ENCODE data around the gene CACNA2D1. TPM values are rescaled to one million over a fixed set of nuclear protein-coding genes. Genes with fewer than 3 reads are reported as not detected.

Gene CACNA2D1
- total RNA-seq, 1 donor from 2014 or later, result 7.8 TPM

DNA sequence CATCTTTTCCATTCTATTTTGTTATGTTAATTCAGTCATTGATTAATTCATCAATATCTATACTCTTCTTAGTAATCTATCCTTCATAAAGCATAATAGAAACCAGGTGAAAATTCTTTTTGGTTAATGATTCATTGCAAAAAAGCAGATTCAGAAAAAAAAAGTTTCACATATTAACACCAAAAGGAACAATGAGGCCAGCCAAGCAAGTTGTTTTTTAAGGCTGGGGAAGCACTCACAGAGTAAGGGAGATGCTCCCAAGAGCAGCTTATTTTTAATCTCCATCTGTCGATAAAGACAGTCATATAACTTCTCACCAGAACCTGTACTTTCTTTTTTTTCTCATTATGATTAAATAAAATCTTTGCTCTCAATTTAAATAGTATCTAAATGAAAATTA is 95.8 kb downstream of the CACNA2D1 start:
- DNase-seq (ENCODE audit: low read depth in 2 of 2), result no peak

DNA sequence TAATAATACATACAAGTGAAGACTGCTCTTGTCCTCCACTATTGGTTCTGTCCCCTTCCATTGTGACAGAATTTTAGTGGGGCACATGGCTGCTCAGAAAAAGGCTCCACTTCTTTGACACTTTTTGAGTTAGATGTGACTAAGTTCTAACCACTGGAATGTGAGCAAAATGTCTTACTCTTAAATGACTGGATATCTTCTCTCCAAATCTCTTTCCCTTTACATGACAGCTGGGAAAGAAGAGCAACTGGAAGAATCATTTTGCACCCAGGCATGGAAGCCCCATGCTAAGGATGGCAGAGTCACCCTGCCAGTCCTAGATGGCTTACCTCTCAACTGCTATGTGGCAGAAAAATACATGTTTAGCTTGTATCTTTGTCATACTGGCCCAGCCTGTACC is 97.7 kb downstream of the CACNA2D1 start:
- DNase-seq (ENCODE audit: low read depth in 2 of 2), result no peak

DNA sequence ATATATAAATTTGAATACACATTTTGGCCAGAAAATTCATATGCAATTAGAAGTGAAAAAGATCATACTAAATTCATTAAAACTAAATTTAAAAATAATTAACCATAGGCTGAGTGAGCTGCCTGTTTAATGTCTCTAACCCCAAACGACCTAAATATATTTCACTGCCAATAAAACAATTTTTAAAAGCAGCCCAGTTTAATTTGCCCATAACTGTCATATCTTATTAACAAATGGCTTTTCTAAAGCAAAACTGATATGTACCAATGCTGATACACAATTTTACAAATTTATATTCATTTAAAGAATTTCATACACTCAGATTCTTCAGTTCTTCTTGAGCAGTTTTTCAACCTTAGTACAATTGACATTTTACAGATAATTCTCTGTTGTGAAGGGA is 99.9 kb downstream of the CACNA2D1 start:
- no peak for DNase-seq (ENCODE audit: low read depth in 2 of 2)

DNA sequence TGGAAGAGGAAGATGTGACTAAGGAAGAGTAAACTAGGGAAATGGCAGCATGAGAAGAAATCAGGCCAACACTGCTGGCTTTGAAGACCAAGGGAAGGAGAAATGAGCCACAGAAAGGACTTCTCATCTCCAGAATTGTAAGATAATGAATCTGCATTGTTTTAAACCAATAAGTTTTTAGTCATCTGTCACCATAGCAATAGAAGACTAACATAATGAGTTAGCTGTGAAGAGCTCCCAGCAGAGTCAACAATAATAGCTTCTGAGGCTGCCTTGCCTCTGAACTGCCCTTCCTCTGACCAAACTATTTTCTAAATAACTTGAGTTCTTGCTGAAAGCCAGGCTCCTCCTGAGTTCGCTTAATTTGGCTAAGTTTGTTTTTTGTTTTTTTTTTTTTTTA is 103.6 kb downstream of the CACNA2D1 start:
- DNase-seq (ENCODE audit: low read depth in 2 of 2), result no peak

DNA sequence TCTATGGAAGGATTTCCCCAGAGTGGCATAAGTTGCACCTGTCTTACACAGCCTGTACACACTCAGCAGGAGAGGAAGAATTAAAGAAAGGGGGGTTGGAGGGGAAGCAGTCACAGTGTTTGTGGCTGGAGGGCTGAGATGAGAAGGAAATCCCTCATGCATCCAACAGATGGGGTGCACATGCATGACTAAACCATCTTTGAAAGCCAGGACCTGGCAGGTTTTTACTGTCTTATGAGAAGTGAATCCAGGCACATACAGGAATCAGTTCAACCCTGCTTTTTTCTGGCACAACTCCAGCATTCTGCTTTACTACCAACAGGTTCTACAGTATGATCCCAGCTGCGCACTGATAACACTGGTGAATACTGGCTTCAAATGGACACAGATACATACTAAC is 107.7 kb downstream of the CACNA2D1 start:
- DNase-seq (ENCODE audit: low read depth in 2 of 2), result peak in 1 of 2 donors; percentile 1

DNA sequence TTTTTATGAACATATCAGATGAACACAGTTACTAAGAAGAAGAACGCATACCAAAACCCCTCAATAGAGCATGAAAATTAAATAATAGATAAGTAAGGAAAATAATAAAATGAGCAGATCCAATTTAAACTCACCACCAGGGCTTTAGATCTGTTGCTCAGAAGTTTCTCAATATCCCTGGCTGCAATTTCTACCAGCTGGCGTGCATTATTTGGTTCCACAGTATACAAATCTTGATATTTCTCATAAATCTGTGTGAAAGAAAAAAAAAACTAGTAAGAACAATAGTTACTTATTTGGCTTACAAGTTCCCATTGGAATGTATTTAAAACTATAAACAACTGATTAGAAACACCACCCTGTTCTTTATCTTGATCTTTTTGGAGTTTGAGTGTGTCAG is 108.6 kb downstream of the CACNA2D1 start:
- DNase-seq (ENCODE audit: low read depth in 2 of 2), result no peak

DNA sequence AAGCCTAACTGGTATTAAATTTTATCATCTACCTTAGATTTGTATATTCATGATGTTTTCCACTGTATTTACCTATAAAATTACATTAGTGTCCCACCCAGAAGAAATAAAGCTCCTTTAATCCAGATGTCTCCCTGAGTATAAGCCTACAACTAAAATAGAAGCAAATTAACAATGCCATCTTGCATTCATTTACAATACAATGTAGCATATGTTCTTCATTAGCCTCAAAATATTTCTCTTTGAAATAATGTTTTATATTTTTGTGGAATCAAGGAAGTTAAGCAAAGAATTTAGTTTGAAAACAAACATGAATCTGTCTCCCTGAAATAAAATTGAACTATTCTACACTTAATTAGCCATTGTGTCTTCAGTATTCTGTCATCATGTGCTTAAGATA is 112.3 kb downstream of the CACNA2D1 start:
- no peak for DNase-seq (ENCODE audit: low read depth in 2 of 2)

DNA sequence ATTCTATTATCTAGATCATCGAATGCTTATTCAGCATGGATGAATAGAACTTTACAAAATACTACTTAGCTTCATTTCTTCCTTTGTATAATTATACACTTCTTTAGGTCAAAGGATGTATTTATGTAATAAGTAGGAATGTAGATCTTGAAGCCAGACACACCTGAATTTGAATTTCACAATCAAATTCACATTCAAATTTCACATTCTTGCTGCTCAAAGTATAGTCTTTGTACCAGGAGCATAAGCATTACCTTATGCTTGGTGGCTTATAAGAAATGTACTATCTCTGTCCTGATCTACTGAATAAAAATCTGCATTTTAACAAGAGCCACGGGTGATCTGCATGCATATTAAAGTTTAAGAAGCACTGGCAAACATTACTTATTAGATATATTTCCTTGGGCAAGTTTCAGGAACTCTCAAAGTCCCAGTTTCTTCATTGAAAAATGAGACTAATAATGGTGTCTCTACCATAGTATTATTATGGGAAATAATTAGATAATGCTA is 112.8 kb downstream of the CACNA2D1 start:
- no peak for DNase-seq (ENCODE audit: low read depth in 2 of 2)

DNA sequence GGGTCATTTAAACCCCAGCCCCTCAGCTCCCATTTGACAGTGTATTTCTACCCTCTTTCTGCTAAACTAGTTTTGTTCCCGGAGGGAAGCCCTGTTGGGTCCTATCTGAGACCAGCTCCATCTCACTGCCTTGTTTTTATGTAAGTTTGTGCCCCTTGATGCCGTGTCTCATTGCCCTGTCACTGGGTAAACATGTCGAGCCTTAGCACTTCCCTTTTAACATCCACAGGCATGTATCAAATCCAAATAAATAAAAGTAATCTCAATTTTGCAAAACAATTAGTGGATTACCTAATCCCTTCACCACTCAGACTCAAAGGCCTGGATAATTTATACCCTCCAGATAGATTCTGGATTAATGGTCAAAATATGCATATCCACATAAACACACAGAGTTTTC is 115.7 kb downstream of the CACNA2D1 start:
- DNase-seq (ENCODE audit: low read depth in 2 of 2), result no peak

DNA sequence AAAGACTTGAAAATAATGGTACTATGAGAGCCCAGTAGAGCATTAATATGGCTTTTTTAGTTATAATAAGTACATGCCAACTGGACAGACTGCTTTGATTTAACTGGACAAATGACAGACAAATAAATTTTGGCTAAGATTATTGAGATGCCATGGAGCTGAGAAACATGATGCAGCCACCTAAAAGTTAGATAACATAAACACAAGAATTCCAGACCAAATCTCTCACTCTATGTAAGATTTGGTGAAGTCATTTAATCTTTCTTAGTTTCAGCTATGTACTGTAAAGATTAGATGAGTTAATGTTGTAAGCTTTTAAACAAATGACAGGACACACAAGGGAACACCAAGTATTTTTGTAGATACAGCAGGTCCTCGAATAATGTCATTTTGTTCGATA is 118.2 kb downstream of the CACNA2D1 start:
- DNase-seq (ENCODE audit: low read depth in 2 of 2), result no peak

DNA sequence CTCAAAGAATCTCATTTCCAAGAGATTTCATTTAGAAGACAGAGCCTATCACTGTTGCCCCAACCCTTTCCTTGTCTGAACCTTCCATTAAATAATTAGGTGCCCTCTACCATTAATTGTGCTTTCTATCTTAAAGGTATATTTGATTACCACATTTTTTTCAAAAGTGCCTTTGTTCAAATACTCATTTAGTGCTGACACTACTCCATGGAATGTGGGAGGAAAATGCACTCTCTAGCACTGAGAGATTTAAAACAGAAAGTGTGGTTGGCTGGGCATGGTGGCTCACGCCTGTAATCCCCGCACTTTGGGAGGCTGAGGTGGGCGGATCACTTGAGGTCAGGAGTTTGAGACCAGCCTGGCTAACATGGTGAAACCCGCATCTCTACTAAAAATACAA is 119.8 kb downstream of the CACNA2D1 start:
- DNase-seq (ENCODE audit: low read depth in 2 of 2), result no peak

DNA sequence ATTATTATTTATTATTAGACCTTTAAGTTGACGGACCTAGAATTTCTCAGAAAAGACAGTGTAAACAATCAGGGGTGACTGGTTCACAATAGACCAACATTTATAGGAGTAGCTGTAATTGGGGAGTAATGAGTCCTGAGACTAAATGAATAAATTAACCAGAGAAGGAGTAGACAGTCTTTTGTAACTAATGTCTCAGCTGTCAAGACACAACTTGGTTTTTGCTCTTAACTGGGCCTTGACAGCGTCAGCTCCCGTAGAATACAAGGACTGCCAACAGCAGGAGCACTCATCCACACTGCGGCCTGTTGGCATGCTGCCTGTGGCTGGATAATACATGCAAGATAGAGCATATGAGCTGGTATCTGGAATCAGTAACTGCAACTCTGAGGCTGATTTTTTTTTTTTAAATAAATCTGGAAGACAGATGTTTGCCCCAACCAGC is 123.9 kb downstream of the CACNA2D1 start:
- peak in 1 of 2 donors; percentile 12 for DNase-seq (ENCODE audit: low read depth in 2 of 2)

DNA sequence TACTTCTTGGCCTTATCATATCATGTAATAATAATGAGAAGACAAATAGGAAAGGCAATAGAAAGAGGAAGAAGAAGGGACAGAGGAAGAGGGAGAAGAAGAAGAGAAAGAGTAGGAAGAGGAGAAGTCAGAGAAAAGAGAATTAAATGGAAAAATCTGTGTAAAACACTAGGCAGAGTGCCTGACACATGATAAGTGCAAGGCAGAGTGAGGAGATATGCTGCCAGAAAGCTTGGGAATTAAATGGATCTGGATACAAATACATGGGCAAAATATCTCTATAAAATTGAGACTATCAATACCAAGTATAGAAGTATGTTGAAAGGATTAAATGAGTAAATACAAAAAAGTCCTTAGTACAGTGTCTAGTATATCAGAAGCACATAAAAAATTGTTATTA is 124.8 kb downstream of the CACNA2D1 start:
- DNase-seq (ENCODE audit: low read depth in 2 of 2), result no peak

DNA sequence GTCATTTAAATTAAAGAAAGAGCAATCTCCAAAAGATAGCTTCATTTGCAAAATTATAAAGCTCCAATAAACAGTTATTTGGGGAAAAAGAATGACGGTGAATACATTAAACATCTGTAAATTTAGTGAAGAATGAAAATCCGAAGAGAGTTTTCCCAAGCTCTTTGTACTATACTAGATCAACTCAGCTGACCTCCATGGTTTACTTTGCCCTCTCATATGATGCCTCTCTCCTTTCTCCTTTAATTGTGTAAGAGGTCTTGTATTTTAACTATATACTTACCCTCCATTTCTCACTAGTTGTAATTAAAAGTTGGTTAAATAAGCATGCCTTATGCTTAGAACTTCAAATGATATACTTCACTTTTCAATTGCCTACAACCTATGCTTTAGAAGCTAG is 125.8 kb downstream of the CACNA2D1 start:
- no peak for DNase-seq (ENCODE audit: low read depth in 2 of 2)

DNA sequence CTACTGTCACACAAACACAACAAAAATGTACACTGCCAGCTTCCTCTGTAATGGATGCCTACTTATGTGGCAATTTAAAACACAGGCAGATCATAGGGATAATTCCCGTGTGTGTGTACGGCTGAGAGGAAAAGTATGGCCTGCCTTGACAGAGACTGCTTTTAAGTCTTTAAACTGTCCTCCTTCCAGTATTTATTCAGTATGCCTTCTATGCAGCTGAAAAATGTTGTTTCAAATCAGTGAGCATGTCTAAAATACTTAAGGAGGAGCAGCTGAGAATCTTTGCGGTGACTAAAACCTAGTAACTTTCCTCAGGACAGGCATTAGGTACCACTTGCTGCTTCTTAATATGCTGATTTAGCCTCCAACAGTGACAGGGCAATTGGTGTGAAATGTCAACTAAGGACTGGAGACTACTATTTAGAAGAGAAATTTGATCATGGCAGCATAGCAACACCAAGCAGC is 126.3 kb downstream of the CACNA2D1 start:
- no peak for DNase-seq (ENCODE audit: low read depth in 2 of 2)

DNA sequence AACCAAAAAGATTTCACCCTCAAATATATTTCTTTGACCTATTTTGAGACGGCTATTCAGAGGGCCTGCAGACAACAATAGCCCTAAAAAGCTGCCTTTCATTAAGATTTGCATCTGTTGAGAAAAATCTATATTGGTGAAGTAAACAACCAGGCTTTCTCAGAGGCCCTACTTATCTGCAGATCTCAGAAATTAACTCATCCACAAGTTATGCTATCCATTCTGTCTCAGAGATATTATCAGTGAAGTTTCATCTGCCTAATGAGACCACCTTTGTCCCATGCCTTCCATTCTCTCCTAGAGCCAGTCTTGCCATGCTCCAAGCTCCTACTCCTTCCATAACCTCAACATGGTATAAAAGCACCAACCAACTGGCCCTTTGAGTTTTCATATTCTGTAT is 130.3 kb downstream of the CACNA2D1 start:
- DNase-seq (ENCODE audit: low read depth in 2 of 2), result no peak

DNA sequence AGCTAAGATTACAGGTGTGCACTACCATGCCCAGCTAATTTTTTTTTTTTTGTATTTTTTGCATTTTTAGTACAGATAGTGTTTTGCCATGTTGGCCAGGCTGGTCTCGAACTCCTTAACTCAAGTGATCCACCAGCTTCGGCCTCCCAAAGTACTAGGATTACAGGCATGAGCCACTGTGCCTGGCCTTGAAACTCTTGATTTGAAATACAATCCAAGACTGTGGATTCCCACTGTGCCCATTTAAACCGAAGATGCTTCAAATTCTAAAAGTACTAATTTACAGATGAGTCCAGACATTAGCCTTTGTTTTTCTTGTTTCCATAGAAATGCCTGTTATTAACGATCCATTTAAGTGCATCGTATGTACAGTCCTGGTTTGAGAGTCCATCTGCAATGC is 130.9 kb downstream of the CACNA2D1 start:
- no peak for DNase-seq (ENCODE audit: low read depth in 2 of 2)

DNA sequence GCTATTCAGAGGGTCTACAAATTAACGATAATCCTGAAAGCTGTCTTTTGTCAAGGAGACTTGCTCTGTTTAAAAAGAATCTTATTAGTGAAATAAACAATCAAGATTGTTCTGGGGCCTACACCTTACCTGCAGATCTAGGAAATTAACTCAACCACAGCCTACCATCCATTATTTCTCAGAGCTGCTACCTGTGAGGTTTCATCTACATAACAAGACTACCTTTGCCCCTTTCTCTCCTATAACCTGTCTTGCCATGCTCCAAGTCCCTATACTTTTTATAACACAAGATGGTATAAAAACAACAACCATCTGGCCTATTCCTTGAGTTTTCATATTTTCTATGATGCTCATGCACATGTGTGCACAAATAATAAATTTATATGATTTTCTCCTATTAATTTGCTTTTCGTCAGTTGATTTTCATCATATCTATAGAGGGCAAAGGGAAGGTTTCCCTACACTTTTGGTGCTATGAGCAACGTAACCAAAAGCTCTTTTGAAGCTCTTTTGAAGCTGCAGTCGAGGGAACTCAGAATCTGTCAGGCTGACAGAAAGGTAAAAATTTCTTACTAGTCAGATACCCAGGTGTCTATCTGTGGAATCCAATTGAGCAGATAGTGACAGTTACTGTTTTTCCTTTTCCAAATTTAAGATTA is 138.1 kb downstream of the CACNA2D1 start:
- DNase-seq (ENCODE audit: low read depth in 2 of 2), result no peak

DNA sequence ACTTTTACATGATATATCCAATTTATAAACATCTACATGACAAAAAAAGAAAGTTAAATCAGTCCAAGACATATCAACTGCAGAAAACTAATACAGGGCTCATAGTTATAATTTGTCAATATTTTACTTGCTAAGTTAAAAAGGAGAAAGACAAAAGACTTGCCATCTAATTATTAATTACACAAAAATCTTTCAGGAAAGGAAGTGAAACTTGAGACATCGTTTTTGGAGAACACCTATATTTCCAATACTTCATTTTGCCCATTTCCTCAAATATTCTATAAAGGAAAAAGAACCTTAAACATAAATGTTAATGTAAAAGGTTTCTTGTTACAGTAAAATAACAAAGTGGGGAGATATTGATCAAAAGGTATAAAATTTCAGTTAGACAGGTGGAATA is 148.7 kb downstream of the CACNA2D1 start:
- no peak for DNase-seq (ENCODE audit: low read depth in 2 of 2)

DNA sequence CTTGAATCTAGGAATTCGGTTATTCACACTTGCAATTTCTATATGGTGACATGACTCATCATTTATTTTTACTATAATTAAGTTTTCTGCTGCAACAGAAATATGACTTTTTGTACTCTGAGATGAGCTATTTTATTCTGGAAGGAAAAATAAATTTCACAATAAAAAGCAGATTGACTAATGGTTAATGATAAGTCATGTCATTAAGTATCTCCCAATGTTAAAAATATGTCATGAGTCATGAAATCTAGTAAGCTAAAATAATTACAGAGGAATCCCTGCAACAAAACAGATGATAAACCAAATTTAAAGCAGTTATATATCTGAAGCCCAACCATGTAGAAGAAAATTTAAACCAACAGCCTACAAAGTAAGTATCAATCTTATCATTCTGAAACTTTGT is 149.2 kb downstream of the CACNA2D1 start:
- DNase-seq (ENCODE audit: low read depth in 2 of 2), result no peak

DNA sequence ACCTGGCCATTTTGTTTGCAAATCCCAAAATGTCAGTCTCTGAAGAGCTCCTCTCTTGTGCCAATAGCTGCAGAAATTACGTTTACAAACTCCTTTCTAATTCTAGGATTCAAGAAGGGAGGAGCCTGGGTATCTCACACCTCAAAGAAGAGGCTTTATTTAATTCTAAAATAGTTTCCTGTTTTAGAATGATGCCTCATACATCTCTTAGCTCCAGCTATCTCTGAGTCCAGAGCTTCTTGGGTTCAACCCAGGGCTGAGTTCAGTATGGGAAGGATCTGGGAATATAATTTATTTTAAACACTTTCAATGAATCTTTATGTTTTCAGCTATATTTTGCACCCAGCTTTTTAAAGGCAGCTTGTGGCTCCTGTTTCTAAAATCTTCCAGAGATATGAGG is 150.1 kb downstream of the CACNA2D1 start:
- DNase-seq (ENCODE audit: low read depth in 2 of 2), result no peak

DNA sequence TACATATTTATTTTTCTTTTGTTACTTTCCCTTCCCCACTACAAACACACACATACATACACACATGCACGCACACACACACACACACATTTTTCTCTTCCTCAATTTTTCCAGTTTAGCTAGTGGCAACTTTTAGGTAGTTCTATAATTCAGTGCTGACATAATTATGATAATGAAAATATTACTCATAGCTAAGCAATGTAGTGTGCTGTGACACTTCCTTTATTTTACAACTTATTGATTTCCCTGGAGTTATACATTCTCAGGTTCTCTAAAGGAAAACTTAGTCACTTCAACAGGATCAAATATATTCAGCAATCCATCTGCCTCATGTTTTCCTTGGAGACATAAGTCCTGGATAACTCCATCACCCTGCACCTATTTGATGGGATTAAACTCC is 151.6 kb downstream of the CACNA2D1 start:
- DNase-seq (ENCODE audit: low read depth in 2 of 2), result peak; percentile 31 to 69

DNA sequence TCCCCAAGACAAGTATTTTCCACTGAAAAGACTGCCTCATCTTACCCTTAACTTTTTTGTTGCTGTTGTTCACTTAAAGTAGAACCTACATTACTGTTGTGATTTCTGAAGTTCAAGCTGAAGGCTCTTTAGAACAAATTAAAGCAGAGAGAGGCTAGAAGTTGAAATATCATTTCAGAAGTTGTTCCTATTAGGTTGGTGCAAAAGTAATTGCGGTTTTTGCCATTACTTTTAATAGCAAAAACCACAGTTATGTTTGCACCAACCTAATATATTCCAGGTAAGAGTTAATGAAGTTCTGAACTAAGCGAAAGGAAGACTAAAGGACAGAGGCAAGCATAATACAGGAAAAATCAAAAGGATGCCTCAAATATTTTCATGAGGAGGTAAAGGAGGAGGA is 153.7 kb downstream of the CACNA2D1 start:
- DNase-seq (ENCODE audit: low read depth in 2 of 2), result no peak

DNA sequence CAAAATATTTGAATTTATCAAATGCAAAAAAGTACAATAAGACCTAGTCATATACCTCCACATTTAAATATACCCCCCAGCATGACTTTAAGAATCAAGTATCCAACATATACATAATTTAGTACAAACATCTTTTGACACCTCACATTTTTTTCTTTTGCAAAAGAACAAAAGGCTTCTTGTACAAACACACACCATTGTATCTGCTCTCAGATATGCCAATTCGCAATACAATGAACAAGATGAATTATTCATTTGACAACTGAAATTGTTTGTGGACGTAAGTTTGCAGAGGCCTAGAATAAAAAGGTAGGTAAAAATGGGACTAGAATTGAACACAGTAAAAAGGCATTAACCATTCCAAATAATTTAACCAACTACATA is 154.4 kb downstream of the CACNA2D1 start:
- peak in 1 of 2 donors; percentile 7 for DNase-seq (ENCODE audit: low read depth in 2 of 2)

Data from dermis microvascular lymphatic vessel endothelial cell (primary cell).